ENCODE measurements around the gene S100A3.

The S100A3 gene

DNA sequence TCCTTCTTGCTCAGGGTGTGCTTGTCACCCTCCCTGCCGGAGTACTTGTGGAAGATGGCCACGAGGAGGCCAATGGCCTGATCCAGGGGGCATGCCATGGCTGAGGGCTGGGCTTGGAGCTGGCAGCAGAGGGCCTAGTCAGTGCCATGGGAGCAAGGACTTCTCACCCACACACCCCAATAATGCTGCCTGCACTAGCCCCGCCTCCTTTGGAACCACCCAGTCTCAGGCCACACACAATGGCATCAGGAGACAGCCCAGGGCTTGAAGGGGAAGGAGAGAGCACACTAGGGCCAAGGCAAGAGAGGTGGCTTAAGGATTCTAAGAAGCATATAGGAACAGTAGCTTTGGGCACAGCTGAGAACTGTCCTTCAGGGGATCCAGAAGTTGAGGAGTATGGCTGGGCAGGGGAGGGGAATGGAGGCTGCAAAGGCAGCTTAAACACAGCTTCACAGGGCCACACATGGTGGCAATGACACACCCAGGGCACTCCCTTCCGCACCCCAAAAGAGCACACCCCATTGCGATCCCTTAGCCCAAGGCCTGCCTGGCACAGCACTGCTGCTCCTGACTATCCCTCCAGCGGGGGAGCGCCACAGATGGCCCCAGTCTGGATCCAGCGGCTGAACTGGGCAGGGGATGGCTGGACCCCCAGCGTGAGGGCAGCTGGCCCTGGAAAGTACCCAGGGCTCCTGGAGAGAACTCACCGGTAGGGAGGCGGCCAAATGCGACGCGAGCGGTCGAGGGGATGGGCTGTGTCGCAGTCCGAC is 13.6 kb downstream of the S100A3 start, which contains the start of gene S100A6:
S100A6 (minus strand) TSS at position 750 of the 770 bp plus-strand sequence; CDS start at position 98, 652 bp downstream.
- TF ChIP-seq, protein P1, sequence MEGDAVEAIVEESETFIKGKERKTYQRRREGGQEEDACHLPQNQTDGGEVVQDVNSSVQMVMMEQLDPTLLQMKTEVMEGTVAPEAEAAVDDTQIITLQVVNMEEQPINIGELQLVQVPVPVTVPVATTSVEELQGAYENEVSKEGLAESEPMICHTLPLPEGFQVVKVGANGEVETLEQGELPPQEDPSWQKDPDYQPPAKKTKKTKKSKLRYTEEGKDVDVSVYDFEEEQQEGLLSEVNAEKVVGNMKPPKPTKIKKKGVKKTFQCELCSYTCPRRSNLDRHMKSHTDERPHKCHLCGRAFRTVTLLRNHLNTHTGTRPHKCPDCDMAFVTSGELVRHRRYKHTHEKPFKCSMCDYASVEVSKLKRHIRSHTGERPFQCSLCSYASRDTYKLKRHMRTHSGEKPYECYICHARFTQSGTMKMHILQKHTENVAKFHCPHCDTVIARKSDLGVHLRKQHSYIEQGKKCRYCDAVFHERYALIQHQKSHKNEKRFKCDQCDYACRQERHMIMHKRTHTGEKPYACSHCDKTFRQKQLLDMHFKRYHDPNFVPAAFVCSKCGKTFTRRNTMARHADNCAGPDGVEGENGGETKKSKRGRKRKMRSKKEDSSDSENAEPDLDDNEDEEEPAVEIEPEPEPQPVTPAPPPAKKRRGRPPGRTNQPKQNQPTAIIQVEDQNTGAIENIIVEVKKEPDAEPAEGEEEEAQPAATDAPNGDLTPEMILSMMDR (IDR thresholded peaks at IDR 0.05; ENCODE audit: insufficient read depth, missing control alignments), result no peak
- DNase-seq (ENCODE audit: insufficient read length, low spot score), result no peak

DNA sequence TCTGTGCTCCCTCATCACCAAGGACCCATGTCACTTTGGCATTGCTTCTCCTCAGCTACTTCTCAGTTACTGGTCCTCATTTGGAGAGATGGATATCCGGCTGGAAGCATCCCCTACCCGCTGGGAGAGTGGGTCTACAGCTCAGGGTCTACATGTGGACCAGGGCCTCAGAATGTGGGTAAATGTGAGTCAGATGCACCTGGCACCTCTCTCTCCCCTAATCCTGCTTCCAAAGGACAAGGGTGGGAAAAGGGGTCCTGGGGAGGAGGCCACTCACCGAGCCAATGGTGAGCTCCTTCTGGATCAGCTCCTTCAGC is 14.2 kb downstream of the S100A3 start:
- FAIRE-seq (no peak), DNase-seq (ENCODE audit: insufficient read length, low spot score) (no peak)
- TF ChIP-seq, protein P1 (IDR thresholded peaks at IDR 0.05; ENCODE audit: insufficient read depth, missing control alignments), result no peak

More for the DNA sequence above, 13.6 kb downstream of the S100A3 start, which contains the start of gene S100A6:
- no peak for FAIRE-seq

DNA sequence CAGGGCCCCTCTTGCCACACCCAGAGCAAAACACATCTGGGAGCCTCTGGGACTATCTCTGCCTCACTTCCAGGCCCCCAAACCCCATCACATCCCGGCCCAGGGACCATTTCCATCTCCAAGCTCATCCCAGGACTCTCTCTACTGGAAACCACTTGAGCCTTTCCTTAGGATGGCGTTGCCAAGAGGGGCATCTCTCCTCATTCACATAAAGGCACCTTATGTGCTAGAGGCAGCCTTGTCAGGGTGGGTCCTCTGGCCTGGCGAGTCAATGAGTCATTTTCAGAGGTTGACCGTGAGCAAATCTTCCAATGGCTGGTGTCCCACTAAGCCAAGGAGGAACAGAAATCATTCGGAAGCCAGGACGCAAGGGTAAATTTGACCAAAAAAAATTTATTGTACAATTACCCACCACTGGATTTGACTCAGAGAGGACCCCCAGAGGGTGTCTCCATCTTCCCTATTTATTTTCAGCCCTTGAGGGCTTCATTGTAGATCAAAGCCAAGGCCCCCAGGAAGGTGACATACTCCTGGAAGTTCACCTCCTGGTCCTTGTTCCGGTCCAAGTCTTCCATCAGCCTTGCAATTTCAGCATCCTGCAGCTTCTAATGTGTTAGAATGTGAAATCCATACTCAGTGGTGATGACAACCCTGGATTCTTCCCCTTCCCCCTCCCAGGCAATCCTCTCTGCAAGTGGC is 14.7 kb downstream of the S100A3 start:
- TF ChIP-seq, protein P1 (IDR thresholded peaks at IDR 0.05; ENCODE audit: insufficient read depth, missing control alignments), result no peak
- FAIRE-seq (no peak), DNase-seq (ENCODE audit: insufficient read length, low spot score) (no peak)

DNA sequence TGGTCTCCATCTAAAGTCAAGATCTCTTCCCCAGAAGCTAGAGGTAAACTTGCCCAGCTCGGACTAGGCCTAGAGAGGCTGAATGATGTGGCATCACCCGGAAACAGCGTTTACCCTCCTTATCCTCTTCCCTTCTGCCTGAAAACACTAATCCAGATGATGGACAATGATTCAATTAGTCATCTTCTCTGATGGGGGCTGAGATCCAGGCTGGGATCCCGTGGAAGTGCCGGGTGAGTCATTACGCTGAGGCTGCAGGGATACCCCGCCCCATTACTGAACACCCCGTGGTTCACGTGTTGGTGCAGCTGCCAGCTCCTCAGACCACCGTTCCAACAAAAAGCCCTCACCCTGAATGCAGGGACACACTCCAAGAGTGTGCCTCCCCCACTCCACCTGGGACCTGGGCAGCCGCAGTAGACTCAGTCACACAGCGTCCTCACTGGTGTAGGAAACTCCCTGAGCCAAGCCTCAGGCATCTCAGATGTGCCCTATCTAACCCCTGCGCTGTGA is 15.3 kb downstream of the S100A3 start:
- FAIRE-seq (no peak), DNase-seq (ENCODE audit: insufficient read length, low spot score) (no peak)
- TF ChIP-seq, protein P1 (IDR thresholded peaks at IDR 0.05; ENCODE audit: insufficient read depth, missing control alignments), result no peak

DNA sequence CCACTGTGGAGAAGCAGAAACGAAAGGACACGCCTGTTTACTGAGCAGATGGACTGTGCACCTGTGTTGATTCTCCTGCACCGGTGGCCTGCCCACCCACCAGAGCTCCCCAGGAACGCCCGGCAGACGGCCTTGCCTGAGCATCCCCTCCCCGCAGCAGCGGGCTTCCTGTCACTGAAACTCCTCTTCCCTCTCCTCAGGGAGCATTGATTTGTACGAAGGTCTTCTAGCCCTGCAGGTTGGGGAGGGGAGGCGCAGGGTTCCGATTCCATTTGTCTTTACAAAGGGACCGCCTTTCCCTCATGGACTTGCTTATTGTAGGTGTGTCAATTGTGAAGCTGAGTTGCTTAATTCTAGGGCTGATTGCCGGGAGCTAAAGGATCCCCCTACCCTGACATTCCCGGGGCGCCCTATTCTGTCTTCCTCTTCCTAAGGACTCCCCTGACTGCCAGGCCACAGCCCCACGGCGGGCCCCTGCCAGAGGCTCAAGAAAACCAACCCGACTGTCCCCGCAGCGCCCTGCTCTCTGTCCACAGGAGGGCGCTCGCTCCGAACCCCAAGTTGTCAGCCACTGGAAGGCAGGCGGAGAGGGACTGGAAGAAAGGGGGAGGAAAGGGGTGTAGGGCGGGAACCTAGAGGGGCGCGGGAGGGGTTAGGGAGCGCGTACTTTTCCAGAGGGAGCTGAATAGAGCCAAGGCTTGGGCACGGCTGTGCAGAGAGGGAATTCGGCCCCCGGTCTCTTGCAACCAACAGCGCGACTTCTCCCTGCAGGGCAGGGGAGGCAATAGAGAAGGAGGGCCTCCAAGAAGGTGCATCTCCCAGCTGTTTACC is 16.1 kb downstream of the S100A3 start:
- TF ChIP-seq, protein P1 (IDR thresholded peaks at IDR 0.05; ENCODE audit: insufficient read depth, missing control alignments), result peak; percentile 61
- FAIRE-seq (no peak), DNase-seq (ENCODE audit: insufficient read length, low spot score) (peak; percentile 93)

DNA sequence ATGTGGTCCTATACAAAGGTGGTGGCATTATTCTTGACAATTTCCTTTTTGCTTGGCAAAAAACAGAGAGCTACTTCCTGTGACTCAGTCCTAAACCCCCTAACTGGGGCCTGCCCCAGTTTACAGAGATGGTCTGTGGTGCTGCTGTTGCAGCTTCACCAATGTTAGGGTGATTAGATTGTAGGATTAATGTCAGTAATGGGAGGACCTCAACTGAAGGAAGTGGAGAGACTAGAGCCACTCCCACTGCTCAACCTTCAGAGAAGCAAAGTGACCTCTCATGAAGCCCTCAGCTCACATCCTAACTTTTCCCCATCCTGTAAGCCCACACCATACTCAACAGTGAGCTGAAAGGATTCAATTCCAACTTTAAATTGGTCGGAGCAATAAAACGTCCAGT is 16.9 kb downstream of the S100A3 start:
- TF ChIP-seq, protein P1 (IDR thresholded peaks at IDR 0.05; ENCODE audit: insufficient read depth, missing control alignments), result no peak
- DNase-seq (ENCODE audit: insufficient read length, low spot score) (no peak), FAIRE-seq (no peak)

Data from D721Med (cell line).